Islet precursor cell (in vitro differentiated cells): ENCODE data around the gene GPR148.

Experiments used
- DNase-seq: peaks from one replicate; pipeline ENCODE4 v3.0.0-alpha.2; 2018

GPR148 gene

GRCh38 chr2:130754811-130755210, 25.9 kb downstream of the GPR148 start:
- DNase-seq: peak; percentile 37

DNA sequence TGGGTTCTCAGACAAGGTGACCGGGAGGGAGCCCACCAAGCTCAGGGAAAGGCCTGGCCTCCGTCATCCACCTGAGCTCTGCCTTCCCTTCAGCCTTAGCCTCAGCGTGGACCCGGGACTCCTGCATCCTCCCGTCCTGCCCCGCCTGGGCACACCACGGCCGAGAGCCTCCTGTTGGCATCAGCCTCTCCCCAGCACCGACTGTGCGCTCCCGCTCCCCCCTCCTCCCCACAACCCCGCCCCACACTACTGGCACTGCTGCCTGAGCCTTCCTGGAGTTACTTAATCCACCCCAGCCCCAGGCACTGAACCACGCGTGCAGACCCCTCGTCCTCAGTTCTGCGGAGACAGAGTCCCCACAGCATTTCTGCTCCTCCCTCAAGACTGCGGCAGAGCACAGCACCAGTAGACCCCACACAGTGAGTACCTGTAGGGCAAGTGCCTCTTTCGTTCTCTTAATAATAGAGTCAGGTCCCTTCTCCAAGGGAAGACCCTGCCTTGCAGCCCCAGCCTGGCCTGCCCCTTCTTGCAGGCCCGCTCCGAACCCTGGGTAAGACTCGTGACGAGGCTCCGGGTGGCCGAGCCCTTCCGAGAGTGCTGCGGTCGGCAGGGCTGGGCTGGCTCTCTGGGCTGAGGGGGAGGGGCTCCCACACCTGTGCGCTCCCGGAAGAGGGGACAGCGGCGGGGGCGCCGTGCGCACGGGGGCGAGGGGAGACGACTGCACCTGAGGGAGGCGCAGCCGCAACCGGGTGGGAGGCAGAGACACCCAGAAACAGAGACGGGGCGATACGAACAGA, 26.6 kb downstream of the GPR148 start, which contains the start of gene AMER3:
TSS of gene AMER3 (plus strand) at position 285 of the 797 bp plus-strand sequence. CDS start 6,533 bp downstream, outside the sequence.
- peak; percentile 80 for DNase-seq

- peak; percentile 74 for DNase-seq
These were observed 27.4 kb downstream of the GPR148 start for GRCh38 chr2:130756053-130756873.

DNA sequence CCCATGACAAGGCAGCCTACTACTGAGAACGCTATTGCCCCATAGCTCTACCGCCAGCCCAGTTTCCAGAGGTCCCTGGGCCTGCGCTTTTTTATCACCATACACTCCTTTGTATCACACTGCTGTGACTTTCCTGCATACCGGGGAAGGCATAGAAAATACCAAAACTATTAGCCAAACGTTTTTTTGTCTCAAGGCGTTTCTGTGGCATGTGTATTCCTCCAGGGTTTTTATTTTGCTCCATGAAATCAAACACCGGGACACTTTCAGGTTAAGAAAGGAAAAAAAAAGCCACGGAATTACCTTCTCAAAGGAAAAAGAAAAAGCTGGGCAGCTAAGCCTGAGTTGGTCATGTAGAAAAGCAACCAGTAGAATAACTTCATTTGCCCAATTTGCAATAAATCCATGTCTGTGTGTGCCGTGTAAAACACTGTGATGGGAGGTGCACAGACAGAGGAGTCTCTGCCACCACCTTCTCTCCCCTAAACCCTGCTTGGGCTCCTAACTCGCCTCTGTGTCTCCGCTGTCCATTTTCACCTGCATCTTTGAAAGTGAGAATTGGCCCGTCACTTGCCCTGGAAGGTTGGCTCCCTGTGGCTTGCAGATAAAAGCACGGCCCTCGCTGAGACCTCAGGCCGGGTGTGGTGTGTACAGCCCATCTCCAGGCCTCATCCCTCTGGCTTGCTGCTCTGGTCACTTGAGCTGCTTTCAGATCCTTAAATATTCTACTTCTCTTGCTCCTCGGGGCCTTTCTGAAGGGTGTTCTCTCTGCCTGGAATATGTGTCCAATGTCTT, 28.2 kb downstream of the GPR148 start:
- DNase-seq: no peak

GRCh38 chr2:130759906-130760753, 31.3 kb downstream of the GPR148 start:
- DNase-seq: peak; percentile 45

DNA sequence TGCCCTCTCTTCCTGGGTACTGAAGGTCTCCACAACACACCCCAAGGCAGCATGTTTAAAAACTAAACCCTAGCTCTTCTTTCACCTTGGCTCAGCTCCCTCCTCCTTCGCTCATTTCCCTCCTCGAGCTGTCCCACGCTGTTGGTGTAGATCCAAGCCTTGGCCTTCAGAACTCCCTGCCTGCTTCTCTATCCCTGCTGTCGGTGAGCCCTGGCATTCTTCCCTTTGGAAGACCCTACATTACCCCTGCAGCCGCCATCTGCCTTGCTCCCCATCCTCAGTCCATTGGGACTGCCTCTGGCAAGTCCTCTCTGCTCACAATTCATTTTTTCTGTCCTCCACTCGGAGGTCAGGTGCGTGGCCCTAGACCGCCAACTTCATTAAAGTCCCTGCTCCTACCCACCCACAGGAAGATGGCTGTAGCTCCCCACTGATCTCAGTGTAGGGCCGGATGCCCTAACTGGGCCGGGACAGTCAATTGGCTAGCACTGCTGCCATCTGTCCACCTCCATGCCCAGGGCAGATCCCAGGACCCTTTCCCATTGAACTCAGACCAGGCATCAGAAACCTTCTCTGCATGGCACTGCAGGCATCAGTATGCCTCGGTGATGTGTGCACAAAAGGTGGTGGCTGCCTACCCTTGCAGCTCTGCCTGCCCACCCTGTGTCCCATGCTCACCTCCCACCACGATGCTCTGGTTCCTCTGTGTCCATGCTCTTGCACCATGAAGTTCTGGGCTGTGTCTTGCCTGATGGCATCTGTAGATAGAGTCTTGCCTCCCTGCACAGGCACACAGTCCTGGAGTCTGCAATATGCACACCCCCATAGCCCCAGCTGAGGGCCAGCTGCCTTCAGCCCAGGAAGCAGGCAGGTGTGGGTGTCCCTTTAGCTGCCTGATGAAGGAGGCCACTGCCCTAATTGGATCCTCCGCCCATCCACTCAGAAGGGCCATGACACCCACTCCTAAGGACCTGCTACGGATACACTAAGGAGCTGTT, 32.2 kb downstream of the GPR148 start:
- DNase-seq: peak; percentile 42

GRCh38 chr2:130762031-130762909, 33.4 kb downstream of the GPR148 start:
- DNase-seq: no peak

DNA sequence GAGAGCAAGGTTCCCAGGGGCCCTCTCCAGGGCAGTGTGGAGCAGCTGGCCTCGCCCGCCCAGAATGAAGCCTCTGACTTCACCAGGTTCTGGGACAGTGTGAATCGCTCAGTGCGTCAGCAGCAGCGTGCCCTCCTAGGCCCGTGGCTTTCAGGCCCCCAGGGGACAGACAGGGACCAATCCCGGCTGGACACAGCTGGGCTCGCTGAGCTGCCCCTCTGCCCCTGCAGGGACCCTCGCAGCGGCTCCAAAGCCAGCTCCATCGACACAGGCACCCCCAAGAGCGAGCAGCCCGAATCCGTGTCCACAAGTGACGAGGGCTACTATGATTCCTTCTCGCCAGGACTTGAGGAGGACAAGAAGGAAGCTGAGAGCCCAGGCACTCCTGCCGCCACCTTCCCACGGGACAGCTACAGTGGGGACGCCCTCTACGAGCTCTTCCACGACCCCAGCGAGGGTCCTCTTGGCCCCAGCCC, 34.1 kb downstream of the GPR148 start:
- no peak for DNase-seq

GRCh38 chr2:130763405-130763804, 34.5 kb downstream of the GPR148 start:
- no peak for DNase-seq

DNA sequence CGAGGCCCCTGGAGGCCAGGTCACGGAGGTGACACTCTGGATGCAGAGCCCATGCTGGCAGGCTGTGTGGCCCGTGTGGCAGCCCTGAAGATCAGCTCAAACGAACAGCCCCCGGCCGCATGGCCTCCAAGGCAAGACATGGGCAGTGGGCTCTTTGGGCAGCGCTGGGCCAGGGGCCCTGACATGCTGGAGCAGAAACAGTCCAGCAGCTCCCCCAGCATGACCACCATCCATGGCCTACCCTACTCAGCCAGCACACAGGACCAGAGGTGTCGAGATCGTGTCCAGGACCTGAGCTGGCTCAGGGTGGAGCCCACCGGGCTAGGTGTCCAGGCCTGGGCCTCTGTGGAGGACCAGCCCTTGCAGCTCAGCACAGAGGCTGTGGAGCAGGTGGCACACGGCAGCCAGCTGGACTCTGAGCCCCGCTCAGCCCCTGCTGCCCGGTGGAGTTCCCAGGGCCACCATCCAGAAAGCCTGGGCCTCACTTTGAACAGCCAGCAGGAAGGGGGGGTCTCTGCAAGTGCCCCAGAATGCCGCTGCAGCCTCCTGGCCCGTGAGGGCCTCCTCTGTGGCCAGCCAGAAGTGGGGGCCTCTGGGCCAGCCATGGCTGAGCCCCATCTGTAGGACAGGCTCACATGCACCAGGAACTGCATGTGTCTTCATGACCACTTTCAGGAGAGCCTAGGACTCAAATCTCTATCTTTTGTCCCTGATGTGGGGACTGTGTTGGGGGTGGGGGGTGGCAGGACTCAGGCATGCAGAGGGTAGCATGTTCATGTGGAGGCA, 35.4 kb downstream of the GPR148 start:
- DNase-seq: peak; percentile 36

GRCh38 chr2:130764821-130765115, 35.9 kb downstream of the GPR148 start:
- peak; percentile 34 for DNase-seq

DNA sequence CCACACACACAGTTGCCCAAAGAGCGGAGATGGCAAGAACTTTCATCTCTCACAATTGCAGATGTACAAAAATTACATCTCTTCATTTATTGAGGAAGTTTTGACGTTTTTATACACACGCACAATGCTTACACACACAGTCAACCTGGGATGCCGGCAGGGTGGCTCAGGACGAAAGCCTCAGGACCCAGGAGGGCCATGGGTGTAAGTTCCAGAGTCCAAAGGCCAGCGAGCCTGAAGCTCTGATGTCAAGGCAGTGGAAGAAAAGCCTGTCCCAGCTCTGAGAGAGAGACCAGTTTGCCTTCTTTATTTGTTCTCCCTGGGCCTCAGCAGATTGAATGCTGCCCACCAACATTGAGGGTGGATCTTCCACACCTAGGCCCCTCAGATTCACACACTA, 36.6 kb downstream of the GPR148 start:
- DNase-seq: no peak

DNA sequence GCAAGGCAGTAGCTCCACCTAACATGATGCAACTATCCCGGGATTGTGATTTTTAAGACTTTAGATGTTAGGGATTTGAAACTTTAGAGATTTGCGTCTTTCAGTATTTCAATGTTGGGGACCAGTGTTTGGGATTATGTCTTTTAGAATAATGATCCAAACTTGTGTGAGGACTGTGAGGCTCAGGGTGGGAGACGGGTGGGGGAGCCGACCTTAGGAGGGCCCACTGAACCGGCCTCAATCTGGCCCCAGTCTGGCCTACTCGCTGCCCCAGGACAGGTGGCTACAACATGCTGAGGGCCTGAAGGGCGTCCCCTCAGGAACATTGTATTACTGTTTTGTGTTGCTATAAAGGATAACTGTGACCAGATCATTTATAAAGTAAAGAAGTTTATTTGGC, 37.2 kb downstream of the GPR148 start:
- no peak for DNase-seq

DNA sequence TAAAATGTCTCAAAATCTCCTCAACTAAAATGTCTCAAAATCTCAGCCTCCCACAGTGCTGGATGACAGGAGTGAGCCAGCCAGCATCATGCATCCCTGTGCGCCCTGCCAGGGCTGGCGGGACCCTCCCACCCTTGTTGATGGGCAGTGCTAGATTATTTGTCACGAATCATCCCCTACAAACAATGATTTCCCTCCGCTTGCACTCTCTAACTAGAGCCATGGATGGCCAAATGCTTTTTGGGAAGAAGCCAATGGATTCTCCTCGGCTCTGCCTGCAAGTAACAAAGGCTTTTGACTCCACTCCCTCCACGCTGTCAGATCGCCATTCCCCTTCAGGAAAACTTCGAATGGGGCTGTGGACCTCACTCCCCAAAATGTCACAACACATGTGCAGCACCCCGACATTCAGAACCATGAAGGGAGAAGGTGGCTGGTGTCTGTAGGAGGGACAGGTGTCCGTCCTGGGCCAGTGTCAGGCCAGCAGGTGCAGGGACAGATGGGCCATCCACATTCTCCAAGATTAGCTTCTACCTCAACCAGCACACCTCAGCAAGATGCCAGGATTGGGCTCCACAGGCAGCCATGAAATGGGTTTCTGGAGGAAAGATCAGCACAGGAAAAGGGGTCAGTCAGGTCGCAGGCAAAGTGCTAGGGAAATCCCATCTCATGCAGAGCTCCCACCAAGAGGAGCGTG, 38.0 kb downstream of the GPR148 start:
- peak; percentile 37 for DNase-seq

- DNase-seq: peak; percentile 59
These were observed 38.5 kb downstream of the GPR148 start for GRCh38 chr2:130767408-130767775.

DNA sequence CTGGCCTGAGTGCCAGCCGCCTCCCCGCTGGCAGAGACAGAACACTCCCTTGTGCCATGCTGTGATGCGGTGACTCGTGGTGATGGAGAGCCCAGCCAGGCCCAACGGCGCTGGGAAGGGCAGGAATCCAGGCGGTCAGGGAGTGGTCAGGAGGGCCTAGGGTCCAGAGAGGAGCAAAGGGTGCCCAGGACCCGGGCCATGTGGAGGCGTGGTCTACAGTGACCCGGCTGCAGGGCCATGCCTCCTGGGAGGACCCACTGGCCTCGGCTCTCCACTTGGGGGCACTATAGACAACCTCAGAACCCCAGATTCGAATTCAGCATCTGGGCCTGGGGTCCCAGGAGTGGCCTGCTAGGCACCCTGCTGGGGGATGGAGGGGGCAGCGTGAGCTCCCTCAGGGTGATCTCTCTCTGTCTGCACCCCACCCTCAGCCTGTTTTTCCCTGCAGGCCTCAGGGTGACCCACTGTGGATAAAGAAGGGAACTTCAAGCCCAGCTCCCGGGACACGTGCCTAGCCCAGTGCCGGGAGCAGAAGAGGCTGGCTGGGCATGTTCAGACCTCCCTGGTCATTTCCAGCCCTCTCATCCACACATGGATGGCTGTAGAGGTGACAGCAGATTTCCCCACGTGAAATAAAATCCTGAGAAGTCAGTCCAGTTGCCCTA, 39.5 kb downstream of the GPR148 start:
- DNase-seq: peak; percentile 42

DNA sequence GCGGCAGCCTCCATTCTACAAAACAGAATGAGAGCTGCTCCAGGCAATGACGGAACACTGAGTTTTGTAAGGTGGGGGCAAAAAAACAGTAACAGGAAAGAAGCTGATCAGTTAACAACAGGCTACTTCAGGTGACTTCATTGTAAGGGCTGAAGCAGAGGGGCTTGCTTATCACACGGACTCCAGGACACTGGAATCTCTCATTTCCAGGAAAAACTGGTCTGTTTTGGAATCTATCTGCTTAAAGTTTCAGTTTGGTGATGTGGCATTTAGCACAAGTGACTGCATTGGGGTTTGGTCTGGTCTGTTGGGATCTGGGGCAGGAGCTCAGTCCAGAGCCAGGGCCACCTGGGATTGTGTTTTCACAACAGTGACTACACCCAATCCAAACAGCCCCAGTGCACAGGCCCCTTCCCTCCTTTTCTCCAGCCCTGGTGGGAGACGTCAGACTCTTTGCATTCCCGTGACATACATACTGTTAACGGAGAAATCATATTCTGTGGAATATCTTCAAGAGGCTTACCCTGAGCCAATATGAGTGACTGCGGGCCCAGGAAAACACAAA, 40.6 kb downstream of the GPR148 start:
- peak; percentile 31 for DNase-seq
